HL-60 (cell line): ENCODE measurements around the gene NPB.

Source experiments
- DNase-seq, 2 experiments: peaks; one replicate each; pipeline ENCODE4 v3.0.0-alpha.2; 2010 to 2020; ENCODE audit warnings: low read depth in 1 of 2, low spot score in 1 of 2
- H3K27ac ChIP-seq: fragments of 250-450 bp; sonication (Bioruptor Pico); replicated peaks from 2 replicates; pipeline ENCODE4 v1.5.1; 2020; ENCODE audit warnings: mild to moderate bottlenecking, moderate library complexity
- H3K27me3 ChIP-seq: fragments of 250-450 bp; sonication (Bioruptor Pico); 2 replicates; pipeline ENCODE4 v1.5.1; 2021; ENCODE audit warnings: mild to moderate bottlenecking, moderate library complexity; ENCODE audit not compliant: insufficient read depth, poor library complexity, severe bottlenecking
- H3K4me3 ChIP-seq: replicated peaks from 2 replicates; pipeline ENCODE4 v1.5.1; 2011; ENCODE audit warnings: mild to moderate bottlenecking, control low read depth, low read length; ENCODE audit not compliant: insufficient read depth
- GABPA ChIP-seq: IDR thresholded peaks from 2 replicates; pipeline ENCODE4 v1.6.1; 2012; ENCODE audit warnings: low read depth
- POLR2AphosphoS5 ChIP-seq: IDR thresholded peaks from 2 replicates; pipeline ENCODE4 v1.6.1; 2012; ENCODE audit warnings: low read depth
- SPI1 ChIP-seq: IDR thresholded peaks from 2 replicates; pipeline ENCODE4 v1.6.1; 2012; ENCODE audit warnings: low read depth, mild to moderate bottlenecking, borderline replicate concordance
- TF ChIP-seq, protein P1 (sequence below): IDR thresholded peaks from 2 replicates; pipeline ENCODE4 v1.6.1; 2012; ENCODE audit warnings: low read depth; ENCODE audit not compliant: insufficient replicate concordance
- TF ChIP-seq, protein P2 (sequence below): IDR thresholded peaks from one replicate; pipeline ENCODE4 v1.5.1; 2011; ENCODE audit warnings: low read length, control low read depth, inconsistent platforms; ENCODE audit not compliant: insufficient read depth

NPB gene

DNA sequence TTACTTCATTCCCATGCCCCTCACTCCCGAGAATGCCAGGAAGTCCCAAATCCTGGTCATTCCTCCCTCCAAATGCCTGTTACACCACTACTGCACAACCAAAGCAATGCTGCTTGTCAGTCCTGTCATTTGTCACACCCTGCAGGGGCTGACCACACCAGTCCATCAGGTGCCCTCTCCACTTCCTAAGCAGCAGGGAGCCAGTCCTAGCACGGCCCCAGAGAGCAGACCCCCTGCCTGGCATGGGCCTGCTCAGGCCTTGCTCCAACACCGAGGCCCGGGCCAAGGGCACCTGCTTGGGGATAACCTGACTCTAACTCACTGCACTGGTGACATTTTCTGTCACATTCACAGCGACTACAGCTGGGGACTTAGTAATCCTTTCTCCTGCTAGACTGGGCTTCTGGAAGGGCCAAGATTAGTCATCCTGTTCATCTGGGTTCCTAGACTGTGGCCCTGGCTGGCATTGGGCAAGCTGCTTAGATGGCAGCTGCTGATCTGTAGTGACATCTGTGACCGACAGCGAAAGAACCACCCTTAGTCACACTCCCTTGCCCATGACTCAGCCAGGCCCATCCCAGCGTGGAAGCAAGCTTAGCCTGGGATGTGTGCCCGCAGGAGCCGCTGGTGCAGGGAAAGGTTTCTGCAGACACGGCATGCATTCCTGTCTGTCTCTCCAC, 16.0 kb upstream of the NPB start:
- no peak for DNase-seq
- no peak overlapping the region for H3K27ac ChIP-seq

DNA sequence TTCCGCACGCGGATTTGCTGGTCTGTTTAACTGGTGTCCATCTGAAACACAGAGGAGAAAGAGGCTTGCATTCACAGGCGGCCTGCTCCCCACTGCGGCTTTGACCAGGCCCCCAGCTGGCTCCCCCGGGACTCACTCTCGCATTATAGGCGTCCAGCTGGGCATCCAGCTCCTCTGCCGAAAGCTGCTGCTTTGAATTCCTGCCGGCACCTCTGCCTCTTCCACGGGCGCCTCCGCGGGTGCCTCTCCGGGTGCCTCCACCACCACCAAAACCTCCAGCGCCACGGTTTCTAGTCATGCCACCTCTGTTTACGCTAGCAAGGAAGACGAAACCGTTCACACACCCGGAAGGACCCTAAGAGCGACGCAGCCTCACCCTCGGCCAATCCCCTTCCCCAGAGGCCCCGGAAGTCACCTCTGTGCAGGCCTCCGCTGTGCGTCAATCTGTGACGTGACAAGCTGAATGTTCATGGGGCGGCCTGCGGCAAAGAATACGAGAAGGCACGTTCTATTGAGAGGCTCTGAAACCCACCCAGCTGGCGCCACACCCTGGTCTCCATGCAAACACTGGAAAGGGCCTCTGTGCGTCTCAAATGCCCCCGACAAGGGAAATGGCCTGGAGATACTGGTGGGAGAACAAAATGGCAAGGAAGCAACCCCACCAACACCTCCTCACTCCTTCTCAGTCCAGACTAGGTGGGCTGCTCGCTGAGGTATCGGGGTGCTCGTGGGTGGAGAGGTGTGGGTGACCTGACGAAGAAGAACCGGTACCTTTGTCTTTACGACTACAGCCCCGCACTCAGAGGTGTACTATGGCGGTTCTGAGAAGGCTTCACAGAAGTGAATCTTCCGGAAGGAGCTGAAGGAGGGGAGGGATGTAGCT, 13.7 kb upstream of the NPB start:
- DNase-seq = no peak
- Histone ChIP-seq H3K4me3 (no peak overlapping the region), H3K27me3 (no peaks in the 10 kb centered on the region), H3K27ac (no peak overlapping the region)
- TF ChIP-seq GABPA = no peak
- TF ChIP-seq POLR2AphosphoS5 = no peak
- TF ChIP-seq, protein P1, sequence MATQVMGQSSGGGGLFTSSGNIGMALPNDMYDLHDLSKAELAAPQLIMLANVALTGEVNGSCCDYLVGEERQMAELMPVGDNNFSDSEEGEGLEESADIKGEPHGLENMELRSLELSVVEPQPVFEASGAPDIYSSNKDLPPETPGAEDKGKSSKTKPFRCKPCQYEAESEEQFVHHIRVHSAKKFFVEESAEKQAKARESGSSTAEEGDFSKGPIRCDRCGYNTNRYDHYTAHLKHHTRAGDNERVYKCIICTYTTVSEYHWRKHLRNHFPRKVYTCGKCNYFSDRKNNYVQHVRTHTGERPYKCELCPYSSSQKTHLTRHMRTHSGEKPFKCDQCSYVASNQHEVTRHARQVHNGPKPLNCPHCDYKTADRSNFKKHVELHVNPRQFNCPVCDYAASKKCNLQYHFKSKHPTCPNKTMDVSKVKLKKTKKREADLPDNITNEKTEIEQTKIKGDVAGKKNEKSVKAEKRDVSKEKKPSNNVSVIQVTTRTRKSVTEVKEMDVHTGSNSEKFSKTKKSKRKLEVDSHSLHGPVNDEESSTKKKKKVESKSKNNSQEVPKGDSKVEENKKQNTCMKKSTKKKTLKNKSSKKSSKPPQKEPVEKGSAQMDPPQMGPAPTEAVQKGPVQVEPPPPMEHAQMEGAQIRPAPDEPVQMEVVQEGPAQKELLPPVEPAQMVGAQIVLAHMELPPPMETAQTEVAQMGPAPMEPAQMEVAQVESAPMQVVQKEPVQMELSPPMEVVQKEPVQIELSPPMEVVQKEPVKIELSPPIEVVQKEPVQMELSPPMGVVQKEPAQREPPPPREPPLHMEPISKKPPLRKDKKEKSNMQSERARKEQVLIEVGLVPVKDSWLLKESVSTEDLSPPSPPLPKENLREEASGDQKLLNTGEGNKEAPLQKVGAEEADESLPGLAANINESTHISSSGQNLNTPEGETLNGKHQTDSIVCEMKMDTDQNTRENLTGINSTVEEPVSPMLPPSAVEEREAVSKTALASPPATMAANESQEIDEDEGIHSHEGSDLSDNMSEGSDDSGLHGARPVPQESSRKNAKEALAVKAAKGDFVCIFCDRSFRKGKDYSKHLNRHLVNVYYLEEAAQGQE = no peak
- TF ChIP-seq, protein P2, sequence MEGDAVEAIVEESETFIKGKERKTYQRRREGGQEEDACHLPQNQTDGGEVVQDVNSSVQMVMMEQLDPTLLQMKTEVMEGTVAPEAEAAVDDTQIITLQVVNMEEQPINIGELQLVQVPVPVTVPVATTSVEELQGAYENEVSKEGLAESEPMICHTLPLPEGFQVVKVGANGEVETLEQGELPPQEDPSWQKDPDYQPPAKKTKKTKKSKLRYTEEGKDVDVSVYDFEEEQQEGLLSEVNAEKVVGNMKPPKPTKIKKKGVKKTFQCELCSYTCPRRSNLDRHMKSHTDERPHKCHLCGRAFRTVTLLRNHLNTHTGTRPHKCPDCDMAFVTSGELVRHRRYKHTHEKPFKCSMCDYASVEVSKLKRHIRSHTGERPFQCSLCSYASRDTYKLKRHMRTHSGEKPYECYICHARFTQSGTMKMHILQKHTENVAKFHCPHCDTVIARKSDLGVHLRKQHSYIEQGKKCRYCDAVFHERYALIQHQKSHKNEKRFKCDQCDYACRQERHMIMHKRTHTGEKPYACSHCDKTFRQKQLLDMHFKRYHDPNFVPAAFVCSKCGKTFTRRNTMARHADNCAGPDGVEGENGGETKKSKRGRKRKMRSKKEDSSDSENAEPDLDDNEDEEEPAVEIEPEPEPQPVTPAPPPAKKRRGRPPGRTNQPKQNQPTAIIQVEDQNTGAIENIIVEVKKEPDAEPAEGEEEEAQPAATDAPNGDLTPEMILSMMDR = no peak
- TF ChIP-seq SPI1 = no peak

More for the DNA sequence above, 16.0 kb upstream of the NPB start:
- Histone ChIP-seq H3K4me3 (no peak overlapping the region), H3K27me3 (no peaks in the 10 kb centered on the region)
- TF ChIP-seq SPI1 (no peak), POLR2AphosphoS5 (peak; percentile 38; the same call in 1 of the 2 replicates)

DNA sequence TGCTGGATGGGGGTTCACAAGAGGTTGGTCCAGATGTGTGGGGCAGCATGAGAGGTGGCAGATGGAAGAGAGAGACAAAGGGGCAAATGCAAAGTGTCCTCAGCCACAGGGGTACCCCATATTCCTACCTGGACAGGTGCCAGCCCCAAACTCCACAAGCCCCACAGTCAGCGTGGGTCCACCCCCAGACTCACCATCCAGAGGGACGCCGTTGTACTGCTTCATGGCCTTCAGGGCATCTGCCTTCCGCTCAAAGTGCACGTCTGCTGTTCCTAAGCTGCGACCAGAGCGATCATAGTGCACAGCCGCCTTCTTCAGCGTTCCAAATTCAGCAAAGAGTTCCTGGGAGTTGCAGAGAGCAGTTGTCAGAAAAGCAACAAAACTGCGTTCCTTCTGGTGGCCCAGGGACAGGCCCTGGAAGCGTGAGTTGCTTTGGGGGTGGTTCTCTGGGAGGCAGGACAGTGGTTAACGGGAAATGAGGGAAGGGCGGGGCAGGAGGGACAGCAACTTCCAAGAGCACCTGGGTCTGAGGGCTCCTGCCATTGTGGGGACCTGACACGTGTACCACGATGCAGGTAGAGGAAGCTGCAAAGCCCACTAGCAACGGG, 12.9 kb upstream of the NPB start:
- H3K4me3 ChIP-seq = no peak overlapping the region
- DNase-seq = no peak
- H3K27ac ChIP-seq = no peak overlapping the region
- TF ChIP-seq GABPA = no peak
- no peak for TF ChIP-seq POLR2AphosphoS5
- no peak for TF ChIP-seq SPI1
- TF ChIP-seq, protein P1 = no peak
- TF ChIP-seq, protein P2 = no peak
- H3K27me3 ChIP-seq = no peaks in the 10 kb centered on the region

DNA sequence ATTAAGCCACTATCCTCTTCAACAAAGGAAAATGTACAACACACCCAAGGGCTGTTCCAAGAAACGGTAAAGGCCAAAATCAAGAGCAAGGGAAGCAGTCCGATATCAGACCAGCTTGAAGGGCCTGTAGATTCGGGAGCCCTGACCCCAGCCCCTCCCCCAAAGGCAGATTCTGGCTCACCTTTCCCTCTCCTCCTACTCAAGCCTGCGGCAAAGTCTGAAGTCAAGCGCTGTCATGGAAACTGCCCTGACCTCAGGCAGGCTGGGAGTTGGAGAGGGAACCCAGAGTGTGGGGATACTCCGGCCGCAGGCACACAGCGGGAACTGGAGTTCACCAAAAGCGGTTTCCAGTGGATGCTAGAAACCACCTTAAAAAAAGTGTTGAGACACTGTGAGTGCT, 12.4 kb upstream of the NPB start:
- no peak overlapping the region for H3K4me3 ChIP-seq
- H3K27ac ChIP-seq = peak overlapping the region; percentile 87
- TF ChIP-seq GABPA = no peak
- TF ChIP-seq SPI1 = no peak
- TF ChIP-seq POLR2AphosphoS5 = no peak
- TF ChIP-seq, protein P2 = no peak
- TF ChIP-seq, protein P1 = no peak

More for the DNA sequence above, 12.4 kb upstream of the NPB start:
- DNase-seq = no peak
- no peaks in the 10 kb centered on the region for H3K27me3 ChIP-seq
